SK-N-SH treated with all-trans-retinoic acid at 6 μM for 48 hours (cell line): Measurements from ENCODE around the gene MRLN.
"Not testable (repeated sequence)": the region's sequence is repeated elsewhere in the genome, so short reads cannot be mapped to it uniquely, and the experiment has no call there.

Experiments
- ATAC-seq: fragments of 200-7000 bp; cut with Tn5 transposase; 3 replicates; pipeline ENCODE4 v1.9.1; 2020; ENCODE audit warnings: mild to moderate bottlenecking, moderate library complexity
- ARNTL ChIP-seq: fragments of 450-650 bp; formaldehyde crosslinking; IDR thresholded peaks from 2 replicates; pipeline ENCODE4 v1.5.0; 2020; ENCODE audit warnings: low read depth, mild to moderate bottlenecking, moderate library complexity, borderline replicate concordance
- BACH2 ChIP-seq: fragments of 250-450 bp; sonication (Bioruptor Pico); IDR thresholded peaks from 2 replicates; pipeline ENCODE4 v1.9.0; 2021; ENCODE audit warnings: mild to moderate bottlenecking, borderline replicate concordance
- CREB5 ChIP-seq: fragments of 250-450 bp; sonication (Bioruptor Pico); IDR thresholded peaks from 2 replicates; pipeline ENCODE4 v1.5.1; 2020; ENCODE audit warnings: low read depth, mild to moderate bottlenecking, moderate library complexity
- CSDC2 ChIP-seq: fragments of 250-450 bp; sonication (Bioruptor Pico); IDR thresholded peaks from 2 replicates; pipeline ENCODE4 v1.5.0; 2020; ENCODE audit warnings: mild to moderate bottlenecking, moderate library complexity
- ESRRG ChIP-seq: fragments of 250-450 bp; sonication (Bioruptor Pico); IDR thresholded peaks from 2 replicates; pipeline ENCODE4 v1.6.1; 2021; ENCODE audit warnings: mild to moderate bottlenecking
- GLIS3 ChIP-seq: fragments of 250-450 bp; sonication (Bioruptor Pico); IDR thresholded peaks from 2 replicates; pipeline ENCODE4 v1.5.0; 2020; ENCODE audit warnings: mild to moderate bottlenecking, moderate library complexity
- ISL1 ChIP-seq: fragments of 250-450 bp; sonication (Bioruptor Pico); IDR thresholded peaks from 2 replicates; pipeline ENCODE4 v2.1.2; 2022; ENCODE audit warnings: mild to moderate bottlenecking, moderate library complexity
- OSR1 ChIP-seq: fragments of 250-450 bp; sonication (Bioruptor Pico); IDR thresholded peaks from 2 replicates; pipeline ENCODE4 v1.8.0; 2022; ENCODE audit warnings: moderate library complexity, mild to moderate bottlenecking, inconsistent platforms
- PATZ1 ChIP-seq: fragments of 250-450 bp; sonication (Bioruptor Pico); IDR thresholded peaks from 2 replicates; pipeline ENCODE4 v1.8.0; 2020; ENCODE audit warnings: mild to moderate bottlenecking, moderate library complexity, borderline replicate concordance
- POU6F1 ChIP-seq: fragments of 250-450 bp; sonication (Bioruptor Pico); IDR thresholded peaks from 2 replicates; pipeline ENCODE4 v1.8.0; 2021; ENCODE audit warnings: low read depth, mild to moderate bottlenecking, moderate library complexity, borderline replicate concordance
- RARB ChIP-seq: fragments of 250-450 bp; sonication (Bioruptor Pico); IDR thresholded peaks from 2 replicates; pipeline ENCODE4 v1.8.0; 2021; ENCODE audit warnings: mild to moderate bottlenecking, moderate library complexity
- SNAI2 ChIP-seq: fragments of 250-450 bp; sonication (Bioruptor Pico); IDR thresholded peaks from 2 replicates; pipeline ENCODE4 v1.5.0; 2020; ENCODE audit warnings: mild to moderate bottlenecking, moderate library complexity
- TOX ChIP-seq: fragments of 250-450 bp; sonication (Bioruptor Pico); IDR thresholded peaks from 2 replicates; pipeline ENCODE4 v1.8.0; 2021; ENCODE audit warnings: mild to moderate bottlenecking, moderate library complexity, borderline replicate concordance
- ZFP3 ChIP-seq: fragments of 250-450 bp; sonication (Bioruptor Pico); IDR thresholded peaks from 2 replicates; pipeline ENCODE4 v1.5.0; 2020; ENCODE audit warnings: mild to moderate bottlenecking, moderate library complexity
- ZFP30 ChIP-seq: fragments of 450-650 bp; formaldehyde crosslinking; IDR thresholded peaks from 2 replicates; pipeline ENCODE4 v1.5.0; 2022; ENCODE audit warnings: mild to moderate bottlenecking, moderate library complexity
- ZNF565 ChIP-seq: fragments of 450-650 bp; formaldehyde crosslinking; conservative IDR thresholded peaks from 2 replicates; pipeline ENCODE4 v1.5.0; 2020; ENCODE audit warnings: low read depth, mild to moderate bottlenecking, moderate library complexity
- ZNF70 ChIP-seq: fragments of 450-650 bp; formaldehyde crosslinking; IDR thresholded peaks from 2 replicates; pipeline ENCODE4 v1.5.0; 2020; ENCODE audit warnings: mild to moderate bottlenecking, moderate library complexity
- ZNF8 ChIP-seq: fragments of 450-650 bp; formaldehyde crosslinking; IDR thresholded peaks from 2 replicates; pipeline ENCODE4 v1.5.0; 2020; ENCODE audit warnings: mild to moderate bottlenecking, moderate library complexity

Gene MRLN

GRCh38 chr10:59735296-59735695 is 18.0 kb downstream of the MRLN start:
- TF ChIP-seq GLIS3 (CRISPR knock-in tag) (no peak), CSDC2 (CRISPR knock-in tag) (no peak), SNAI2 (CRISPR knock-in tag) (no peak)
- no peak for ATAC-seq

- ATAC-seq: no peak
- TF ChIP-seq ESRRG (no peak), ARNTL (CRISPR knock-in tag) (no peak)
These were observed 19.2 kb downstream of the MRLN start for GRCh38 chr10:59734014-59734462.

- ATAC-seq: not testable (repeated sequence)
These were observed 19.8 kb downstream of the MRLN start for GRCh38 chr10:59733321-59734013.

- not testable (repeated sequence) for ATAC-seq
These were observed 20.4 kb downstream of the MRLN start for GRCh38 chr10:59732849-59733248.

GRCh38 chr10:59729167-59729566 is 24.1 kb downstream of the MRLN start:
- not testable (repeated sequence) for ATAC-seq

- ATAC-seq: no peak
- no peak for TF ChIP-seq ZFP30
- no peak for TF ChIP-seq SNAI2 (CRISPR knock-in tag)
- TF ChIP-seq RARB: no peak
- TF ChIP-seq BACH2 (CRISPR knock-in tag): no peak
- no peak for TF ChIP-seq ZNF70 (CRISPR knock-in tag)
These were observed 28.9 kb downstream of the MRLN start for GRCh38 chr10:59724098-59724938.

GRCh38 chr10:59720377-59720776 is 32.9 kb downstream of the MRLN start:
- no peak for ATAC-seq

GRCh38 chr10:59719374-59719773 is 33.9 kb downstream of the MRLN start:
- no peak for TF ChIP-seq ZNF8 (CRISPR knock-in tag)
- no peak for TF ChIP-seq OSR1 (CRISPR knock-in tag)
- no peak for TF ChIP-seq PATZ1 (CRISPR knock-in tag)
- no peak for ATAC-seq

More at GRCh38 chr10:59720377-59720776, 32.9 kb downstream of the MRLN start:
- no peak for TF ChIP-seq BACH2 (CRISPR knock-in tag)
- TF ChIP-seq ZNF8 (CRISPR knock-in tag): peak; percentile 96

GRCh38 chr10:59718257-59718656 is 35.0 kb downstream of the MRLN start:
- ATAC-seq: no peak
- TF ChIP-seq BACH2 (CRISPR knock-in tag): no peak
- no peak for TF ChIP-seq ZFP3 (CRISPR knock-in tag)
- no peak for TF ChIP-seq ZFP30
- TF ChIP-seq ARNTL (CRISPR knock-in tag): no peak
- no peak for TF ChIP-seq POU6F1
- no peak for TF ChIP-seq PATZ1 (CRISPR knock-in tag)
- TF ChIP-seq TOX (CRISPR knock-in tag): no peak
- no peak for TF ChIP-seq CREB5 (CRISPR knock-in tag)
- no peak for TF ChIP-seq ISL1 (CRISPR knock-in tag)
- no peak for TF ChIP-seq ZNF565
- TF ChIP-seq RARB: no peak
- no peak for TF ChIP-seq OSR1 (CRISPR knock-in tag)
